T47D (cell line): ENCODE measurements around the gene FAM161A.

Experiments used
- DNase-seq, 2 experiments: peaks; one replicate each; pipeline versions ENCODE4 v3.0.0 to v3.0.0-alpha.2; 2011 to 2012; ENCODE audit warnings: low read depth in 1 of 2, low spot score in 1 of 2
- JUND ChIP-seq: IDR thresholded peaks from 2 replicates; pipeline ENCODE4 v1.6.1; 2012; ENCODE audit warnings: low read depth
- in situ Hi-C: cut with HindIII; loops from 2 replicates; pipeline ENCODE4 v1.10.0; 2016; ENCODE audit warnings: low sequenced_read_pairs, low pct_unique_long_range_greater_than_20kb

The FAM161A gene

DNA sequence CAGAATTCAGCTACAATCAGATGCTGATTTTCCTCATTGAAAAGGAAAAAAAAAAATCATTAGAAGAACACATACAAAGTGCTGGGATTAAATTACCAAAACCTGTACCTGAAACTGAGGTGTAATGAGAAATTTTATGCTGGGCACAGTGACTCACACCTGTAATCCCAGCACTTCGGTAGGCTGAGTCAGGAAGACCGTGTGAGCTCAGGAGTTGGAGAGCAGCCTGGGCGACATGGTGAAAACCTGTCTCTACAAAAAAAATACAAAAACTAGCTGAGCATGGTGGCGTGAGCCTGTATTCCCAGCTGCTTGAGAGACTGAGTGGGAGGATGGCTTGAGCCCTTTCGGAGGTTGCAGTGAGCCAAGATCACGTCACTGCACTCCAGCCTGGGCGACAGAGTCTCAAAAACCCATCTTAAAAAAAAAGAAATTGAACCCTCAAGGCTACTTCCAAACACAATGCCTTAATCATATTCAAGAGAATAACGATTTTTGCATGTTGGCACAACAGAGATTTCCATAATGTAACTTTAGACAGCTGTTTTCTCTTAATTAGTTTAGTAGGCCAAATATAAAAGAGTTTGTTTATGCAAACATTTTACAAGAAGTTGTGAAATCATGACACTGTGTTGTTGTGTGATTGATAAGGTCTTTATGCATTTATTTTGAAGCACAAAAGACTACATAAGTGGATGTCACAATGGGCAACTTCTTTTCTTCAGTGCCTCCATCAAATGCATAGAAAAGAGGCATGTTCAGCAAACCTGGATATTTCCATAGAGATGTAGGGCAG, 63.9 kb downstream of the FAM161A start:
- in situ Hi-C loops = no loop called here
- TF ChIP-seq JUND = no peak
- no peak for DNase-seq

DNA sequence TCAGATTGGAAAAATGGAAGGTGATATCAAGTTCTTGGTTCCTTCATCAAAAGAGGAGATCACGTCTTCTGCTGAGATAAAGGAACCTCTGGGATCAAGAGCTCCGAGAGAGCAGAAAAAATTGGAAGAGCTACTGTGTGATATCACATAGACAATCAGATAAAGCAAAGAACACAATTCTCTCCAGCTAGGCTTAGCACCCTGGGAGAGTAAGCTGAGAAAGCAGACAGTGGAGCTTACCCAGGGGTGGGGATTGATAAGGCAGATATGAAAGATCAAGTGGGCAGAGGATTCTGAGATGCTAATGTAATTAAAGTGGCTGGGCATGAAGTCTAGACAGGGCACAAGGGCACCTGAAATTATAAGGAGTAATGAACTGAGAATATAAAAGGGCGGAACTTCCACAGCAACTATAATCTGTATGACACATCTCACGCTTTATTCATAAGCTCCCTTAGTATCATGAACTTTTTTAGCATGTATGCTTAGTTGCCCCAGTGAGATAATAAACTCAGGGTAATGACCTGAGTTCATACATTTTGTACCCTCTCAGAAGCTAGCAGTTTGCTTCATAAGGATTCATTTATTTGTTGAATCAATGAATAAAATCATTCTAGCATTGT, 65.8 kb downstream of the FAM161A start:
- in situ Hi-C loops = no loop called here
- no peak for TF ChIP-seq JUND
- DNase-seq = no peak

DNA sequence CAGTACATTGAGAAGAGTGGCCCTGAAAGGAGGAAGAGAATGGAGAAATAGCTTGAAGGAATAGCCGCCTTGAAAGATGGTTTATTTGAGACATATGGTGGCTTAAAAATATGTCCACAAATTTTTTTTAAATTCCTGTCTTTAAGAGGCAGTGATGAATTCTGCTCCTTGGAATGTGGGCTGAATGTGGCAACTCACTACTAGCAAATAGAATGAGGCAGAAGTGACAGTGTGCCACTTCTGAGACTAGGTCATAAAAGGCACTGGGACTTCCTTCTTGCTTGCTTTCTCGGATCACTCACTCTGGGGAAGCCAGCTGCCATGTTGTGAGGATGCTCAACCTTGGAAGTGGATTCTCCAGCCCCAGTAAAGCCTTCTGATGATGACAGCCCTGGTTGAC, 67.0 kb downstream of the FAM161A start:
- no peak for DNase-seq
- no peak for TF ChIP-seq JUND
- in situ Hi-C loops = no loop called here

DNA sequence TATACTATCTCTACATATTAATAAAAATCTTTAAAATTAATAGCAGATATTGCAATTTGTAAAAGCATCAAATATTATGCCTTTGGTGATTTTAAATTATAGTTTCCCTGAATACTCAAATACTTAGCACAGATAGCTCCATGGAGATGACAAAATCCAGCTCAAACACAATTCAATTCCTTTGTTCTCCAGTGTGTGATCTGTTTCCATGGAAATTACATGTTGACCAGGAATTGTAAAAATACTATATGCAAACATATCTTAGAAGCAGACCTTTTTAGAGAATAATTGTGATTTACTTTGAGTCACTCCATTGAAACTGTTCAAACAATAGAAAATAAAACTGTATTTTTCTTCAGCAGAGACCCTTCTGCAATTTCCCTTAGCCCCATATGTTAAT, 68.3 kb downstream of the FAM161A start:
- no peak for DNase-seq
- in situ Hi-C loops = no loop called here

DNA sequence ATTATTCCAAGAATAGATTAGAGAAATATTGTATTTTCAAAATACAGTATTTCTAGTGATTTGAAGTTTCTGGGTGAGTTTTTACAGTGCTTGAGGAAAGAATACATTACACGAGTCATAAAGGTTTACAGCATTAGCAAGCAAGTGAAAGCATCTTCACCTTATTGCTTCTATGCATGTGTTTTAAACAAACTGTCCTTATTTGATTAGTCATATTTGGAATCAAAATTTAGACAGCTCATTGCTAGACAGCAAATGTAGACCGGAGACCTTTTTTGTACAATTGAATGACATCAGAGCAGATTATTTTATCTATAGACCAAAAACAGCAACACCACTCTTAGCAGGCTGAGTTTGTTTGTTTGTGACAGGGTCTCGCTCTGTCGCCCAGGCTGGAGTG, 69.2 kb downstream of the FAM161A start:
- no peak for TF ChIP-seq JUND
- in situ Hi-C loops = no loop called here
- DNase-seq = no peak

More for the DNA sequence above, 68.3 kb downstream of the FAM161A start:
- no peak for TF ChIP-seq JUND

DNA sequence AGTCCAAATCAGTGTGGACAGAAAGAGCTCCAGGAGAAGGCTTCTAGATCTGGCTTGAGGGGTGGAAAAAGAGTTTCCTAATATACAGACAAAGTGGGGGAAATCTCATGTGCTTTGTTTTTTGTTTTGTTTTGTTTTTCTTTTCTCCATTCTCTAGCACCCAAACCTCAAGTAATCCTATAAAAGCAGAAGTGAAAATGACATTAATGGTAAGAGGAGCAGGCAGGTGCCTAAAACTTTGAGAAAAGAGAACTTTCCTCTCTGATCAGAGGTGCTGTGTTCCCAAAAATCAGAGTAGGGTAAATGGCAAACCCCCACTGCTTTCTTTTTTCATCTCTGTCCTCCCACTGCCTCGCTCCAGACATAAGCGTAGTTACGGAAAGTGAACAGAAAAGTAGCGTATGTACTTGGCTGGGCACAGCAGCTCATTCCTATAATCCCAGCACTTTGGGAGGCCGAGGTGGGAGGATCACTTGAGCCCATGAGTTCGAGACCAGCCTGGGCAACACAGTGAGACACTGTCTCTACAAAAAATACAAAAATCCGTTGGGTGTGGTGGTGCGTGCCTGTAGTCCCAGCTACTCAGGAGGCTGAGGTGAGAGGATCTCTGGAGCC, 77.8 kb downstream of the FAM161A start:
- in situ Hi-C loops = no loop called here
- TF ChIP-seq JUND = no peak
- no peak for DNase-seq
